Measurements from ENCODE around the gene ANKMY2.

DNA sequence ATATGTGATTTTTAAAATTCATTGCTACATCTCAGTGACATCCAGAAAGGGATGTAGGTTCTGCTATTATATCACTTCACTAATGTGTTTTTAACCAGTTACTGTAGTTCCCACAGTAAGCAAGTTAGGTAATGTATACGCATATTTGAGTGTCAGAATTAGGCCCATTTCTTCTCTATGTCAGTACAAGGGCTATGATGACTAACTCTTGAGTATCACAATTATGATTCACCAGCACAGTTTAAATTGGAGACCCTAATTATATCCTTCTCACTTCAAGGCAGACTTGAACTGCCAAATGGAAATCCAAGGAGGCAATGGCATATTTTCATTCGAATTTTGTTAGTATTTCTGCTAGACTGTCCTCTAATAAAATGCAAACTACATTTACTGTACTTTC, 24.0 kb upstream of the ANKMY2 start:
- TF ChIP-seq, protein P1, sequence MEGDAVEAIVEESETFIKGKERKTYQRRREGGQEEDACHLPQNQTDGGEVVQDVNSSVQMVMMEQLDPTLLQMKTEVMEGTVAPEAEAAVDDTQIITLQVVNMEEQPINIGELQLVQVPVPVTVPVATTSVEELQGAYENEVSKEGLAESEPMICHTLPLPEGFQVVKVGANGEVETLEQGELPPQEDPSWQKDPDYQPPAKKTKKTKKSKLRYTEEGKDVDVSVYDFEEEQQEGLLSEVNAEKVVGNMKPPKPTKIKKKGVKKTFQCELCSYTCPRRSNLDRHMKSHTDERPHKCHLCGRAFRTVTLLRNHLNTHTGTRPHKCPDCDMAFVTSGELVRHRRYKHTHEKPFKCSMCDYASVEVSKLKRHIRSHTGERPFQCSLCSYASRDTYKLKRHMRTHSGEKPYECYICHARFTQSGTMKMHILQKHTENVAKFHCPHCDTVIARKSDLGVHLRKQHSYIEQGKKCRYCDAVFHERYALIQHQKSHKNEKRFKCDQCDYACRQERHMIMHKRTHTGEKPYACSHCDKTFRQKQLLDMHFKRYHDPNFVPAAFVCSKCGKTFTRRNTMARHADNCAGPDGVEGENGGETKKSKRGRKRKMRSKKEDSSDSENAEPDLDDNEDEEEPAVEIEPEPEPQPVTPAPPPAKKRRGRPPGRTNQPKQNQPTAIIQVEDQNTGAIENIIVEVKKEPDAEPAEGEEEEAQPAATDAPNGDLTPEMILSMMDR (conservative IDR thresholded peaks at IDR 0.05) = no peak
- no peak for TF ChIP-seq ZFX (IDR thresholded peaks at IDR 0.05)

All from C4-2B (cell line).